Common myeloid progenitor, CD34-positive (primary cell): ENCODE measurements around the gene CCDC61.

Experiments used
- CTCF ChIA-PET: fragments of 350-600 bp; sonication (Branson Sonifier 250); formaldehyde crosslinking; loops from one replicate; lab custom pipeline; 2021; ENCODE audit warnings: antibody characterized with exemption; lab: Charles Lee
- POLR2A ChIA-PET: fragments of 350-600 bp; sonication (Branson Sonifier 250); formaldehyde crosslinking; loops from one replicate; lab custom pipeline; 2021; ENCODE audit warnings: antibody characterized with exemption; lab: Charles Lee
- DNase-seq, 3 donors: peaks; one replicate each; pipeline versions ENCODE4 v3.0.0 to v3.0.0-alpha.2; 2013
- H3K27ac ChIP-seq, 2 experiments: 1 replicate in 1 of 2; 2 replicates in 1 of 2; pipeline ENCODE4 v1.7.0; 2013; ENCODE audit warnings: inconsistent platforms in 2 of 2, low read length in 2 of 2, mild to moderate bottlenecking in 2 of 2, low read depth in 1 of 2, moderate library complexity in 1 of 2; ENCODE audit not compliant: severe bottlenecking in 2 of 2, insufficient read depth in 1 of 2, poor library complexity in 1 of 2
- H3K27me3 ChIP-seq, 5 experiments: replicated peaks in 2 of 5; 1 replicate in 3 of 5; 2 replicates in 2 of 5; pipeline versions ENCODE4 v1.6.1 to v1.7.0; 2013; ENCODE audit warnings: low read length in 4 of 5, mild to moderate bottlenecking in 2 of 5, moderate library complexity in 2 of 5, inconsistent platforms in 1 of 5; ENCODE audit not compliant: insufficient read depth in 5 of 5, control insufficient read depth in 4 of 5
- H3K36me3 ChIP-seq, 4 experiments: 1 replicate in 2 of 4; 2 replicates in 2 of 4; pipeline versions ENCODE4 v1.6.1 to v1.7.0; 2013; ENCODE audit warnings: low read length in 3 of 4, control low read depth in 1 of 4, mild to moderate bottlenecking in 1 of 4; ENCODE audit not compliant: control insufficient read depth in 4 of 4, insufficient read depth in 4 of 4
- H3K4me1 ChIP-seq, 4 experiments: 1 replicate in 3 of 4; 2 replicates in 1 of 4; pipeline versions ENCODE4 v1.6.1 to v1.7.1; 2013; ENCODE audit warnings: low read length in 3 of 4, mild to moderate bottlenecking in 3 of 4, control low read depth in 1 of 4, inconsistent platforms in 1 of 4, moderate library complexity in 1 of 4; ENCODE audit not compliant: control insufficient read depth in 4 of 4, insufficient read depth in 4 of 4; ENCODE audit errors: control extremely low read depth in 1 of 4
- H3K4me3 ChIP-seq, 7 experiments: 1 replicate in 4 of 7; 2 replicates in 3 of 7; pipeline versions ENCODE4 v1.5.1 to v1.7.0; 2013; ENCODE audit warnings: mild to moderate bottlenecking in 7 of 7, low read length in 6 of 7, moderate library complexity in 6 of 7, inconsistent platforms in 2 of 7, low read depth in 2 of 7, control low read depth in 1 of 7; ENCODE audit not compliant: insufficient read depth in 4 of 7, control insufficient read depth in 1 of 7; ENCODE audit errors: extremely low read depth in 1 of 7
- H3K9me3 ChIP-seq, 5 experiments: 1 replicate in 4 of 5; 2 replicates in 1 of 5; pipeline versions ENCODE4 v1.6.1 to v1.7.1; 2013; ENCODE audit warnings: low read length in 4 of 5, mild to moderate bottlenecking in 2 of 5, inconsistent platforms in 1 of 5, low read depth in 1 of 5, moderate library complexity in 1 of 5; ENCODE audit not compliant: control insufficient read depth in 4 of 5, insufficient read depth in 2 of 5; ENCODE audit errors: control extremely low read depth in 1 of 5
- WGBS: methylation state at CpG from one replicate; pipeline ENCODE4 v1.1.5; 2013; ENCODE audit not compliant: insufficient coverage; 5-methylcytosine and 5-hydroxymethylcytosine counted together

The CCDC61 gene

DNA sequence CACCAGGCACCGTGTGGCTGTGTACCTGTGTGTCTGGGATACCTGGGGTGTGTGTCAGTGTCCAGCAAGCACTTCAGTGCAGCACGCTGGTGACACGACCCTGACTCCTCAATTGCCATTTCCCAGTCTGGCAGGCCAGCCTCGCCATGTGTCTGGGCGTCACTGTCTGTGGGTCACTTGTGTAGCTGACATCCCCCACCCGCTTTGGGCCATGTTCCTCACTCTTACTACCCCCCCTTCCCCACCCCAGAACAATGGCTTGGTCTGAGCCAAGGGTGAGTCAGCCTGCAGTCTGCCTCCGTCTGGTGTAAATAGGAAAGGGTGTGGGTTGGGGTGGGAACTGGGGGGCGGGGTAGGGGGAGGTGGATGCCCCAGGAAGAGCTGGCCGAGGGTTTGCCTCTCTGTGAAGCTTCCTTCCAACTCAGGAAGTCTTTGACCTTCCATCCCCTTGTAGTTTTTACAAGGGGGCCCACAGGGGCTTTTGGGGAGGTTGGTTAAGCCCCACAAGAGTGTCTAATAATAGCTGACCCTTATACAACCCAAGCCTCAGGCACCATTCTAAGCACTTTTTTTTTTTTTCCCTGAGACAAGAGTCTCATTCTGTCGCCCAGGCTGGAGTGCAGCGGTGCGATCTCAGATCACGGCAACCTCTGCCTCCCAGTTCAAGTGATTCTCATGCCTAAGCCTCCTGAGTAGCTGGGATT, 39.2 kb upstream of the CCDC61 start:
- H3K36me3 ChIP-seq = no peaks in the 10 kb centered on the region
- peak in 2 of 3 donors; percentile 31 to 49 for DNase-seq
- H3K9me3 ChIP-seq = peaks cover 0 to 2% (median 0%) of the 10 kb centered on the region in 5 experiments
- H3K4me3 ChIP-seq = no peak overlapping the region
- H3K4me1 ChIP-seq = peaks cover 0 to 10% (median 7%) of the 10 kb centered on the region in 4 experiments
- peaks cover 3 to 66% (median 6%) of the 10 kb centered on the region in 5 experiments for H3K27me3 ChIP-seq
- POLR2A ChIA-PET = interaction anchor here (0.5 kb wide), 1 partner anchor 51 kb away, joined by 7 read pairs; no protein-coding TSS in a partner anchor
- no peak overlapping the region for H3K27ac ChIP-seq
- 20% methylated on average over 6 of the region's 13 CpGs for WGBS
- CTCF ChIA-PET = no interaction called here

- peaks cover 0 to 2% (median 0%) of the 10 kb centered on the region in 4 experiments for H3K4me1 ChIP-seq
- no peaks in the 10 kb centered on the region for H3K36me3 ChIP-seq
- peaks cover 0 to 68% (median 6%) of the 10 kb centered on the region in 5 experiments for H3K27me3 ChIP-seq
- H3K4me3 ChIP-seq = no peak overlapping the region
- CTCF ChIA-PET = no interaction called here
- POLR2A ChIA-PET = no interaction called here
- 88% methylated on average over 6 of the region's 6 CpGs for WGBS
- H3K27ac ChIP-seq = no peak overlapping the region
- H3K9me3 ChIP-seq = peaks cover 0 to 2% (median 0%) of the 10 kb centered on the region in 5 experiments
- no peak for DNase-seq
These were observed 36.9 kb upstream of the CCDC61 start for GRCh38 chr19:45958320-45958719.

DNA sequence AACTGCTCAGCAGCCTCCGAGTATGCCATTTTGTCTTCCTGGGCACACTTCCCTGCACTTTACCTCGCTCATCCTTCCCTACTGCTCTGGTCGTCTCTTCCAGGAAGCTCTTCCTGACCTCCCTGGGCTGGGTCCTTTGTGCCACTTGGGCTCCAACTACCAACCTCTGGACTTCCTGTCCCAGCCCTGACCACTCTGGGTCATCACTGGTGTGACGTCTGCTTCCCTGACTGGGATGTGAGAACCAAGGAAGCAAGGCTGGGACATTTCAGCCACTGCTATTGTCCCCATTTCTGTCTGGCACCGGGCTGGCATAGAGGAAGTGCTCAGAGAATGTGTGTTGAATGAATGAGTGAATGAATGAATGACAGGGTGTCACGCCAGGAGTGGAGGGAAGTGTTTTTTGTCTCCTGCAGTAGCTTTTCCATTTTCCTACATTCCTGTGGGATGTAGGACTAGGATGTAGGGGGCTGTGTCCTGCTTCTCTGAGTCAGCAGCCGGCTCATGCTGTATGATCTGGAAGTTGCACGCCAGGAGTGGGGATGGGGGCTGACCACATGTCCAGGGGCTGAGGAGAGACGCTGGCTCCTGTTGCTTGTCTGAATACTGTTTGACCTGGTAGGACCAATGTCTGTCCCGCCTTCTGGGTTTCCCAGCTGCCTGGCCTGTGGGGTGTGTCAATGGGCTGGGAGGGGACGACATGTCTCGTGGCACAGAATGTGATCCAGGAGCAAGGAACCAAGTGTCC, 36.3 kb upstream of the CCDC61 start:
- no peaks in the 10 kb centered on the region for H3K9me3 ChIP-seq
- 76% methylated on average over 10 of the region's 12 CpGs for WGBS
- ChIA-PET CTCF (interaction anchor here (0.9 kb wide), 1 partner anchor 10 kb away, joined by 3 read pairs; no protein-coding TSS in a partner anchor), POLR2A (no interaction called here)
- H3K4me1 ChIP-seq = peaks cover 0 to 1% (median 0%) of the 10 kb centered on the region in 4 experiments
- H3K27ac ChIP-seq = no peak overlapping the region
- H3K4me3 ChIP-seq = no peak overlapping the region
- no peak for DNase-seq
- no peaks in the 10 kb centered on the region for H3K36me3 ChIP-seq
- peaks cover 0 to 62% (median 6%) of the 10 kb centered on the region in 5 experiments for H3K27me3 ChIP-seq

DNA sequence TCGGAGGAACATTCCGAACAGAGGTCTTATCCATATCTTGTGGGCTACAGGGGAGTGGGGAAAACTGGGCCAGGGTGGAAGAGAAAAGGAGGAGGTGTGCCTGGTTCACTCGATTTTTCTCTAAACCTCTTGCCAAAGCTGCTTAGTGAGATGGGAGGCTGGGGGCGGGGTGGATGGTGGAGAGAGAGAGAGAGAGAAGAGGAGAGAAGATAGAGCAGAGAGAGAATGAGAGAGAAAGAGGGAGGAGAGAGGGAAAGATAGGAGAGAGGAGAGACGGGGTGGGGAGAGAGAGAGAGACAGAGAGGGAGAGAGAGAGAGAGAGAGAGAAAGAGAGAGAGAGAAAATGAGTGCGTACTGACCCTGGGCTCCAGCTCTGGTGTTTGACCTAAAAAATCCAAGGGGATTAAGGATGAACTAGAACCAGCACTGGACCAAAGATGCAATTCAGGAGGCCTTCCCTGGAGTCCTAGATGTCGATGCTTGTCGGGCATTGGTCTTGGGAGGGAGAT, 35.7 kb upstream of the CCDC61 start:
- Histone ChIP-seq H3K9me3 (no peaks in the 10 kb centered on the region), H3K4me1 (peaks cover 0 to 1% (median 0%) of the 10 kb centered on the region in 4 experiments), H3K36me3 (no peaks in the 10 kb centered on the region), H3K4me3 (no peak overlapping the region), H3K27me3 (peaks cover 0 to 58% (median 6%) of the 10 kb centered on the region in 5 experiments), H3K27ac (no peak overlapping the region)
- ChIA-PET CTCF (interaction anchor here (0.9 kb wide), 1 partner anchor 9 kb away, joined by 3 read pairs; no protein-coding TSS in a partner anchor), POLR2A (no interaction called here)
- no peak for DNase-seq
- WGBS = 82% methylated on average over 8 of the region's 8 CpGs

- POLR2A ChIA-PET = no interaction called here
- no peaks in the 10 kb centered on the region for H3K36me3 ChIP-seq
- WGBS = 21% methylated on average over 5 of the region's 19 CpGs
- CTCF ChIA-PET = no interaction called here
- no peak overlapping the region for H3K4me3 ChIP-seq
- H3K27ac ChIP-seq = no peak overlapping the region
- H3K9me3 ChIP-seq = no peaks in the 10 kb centered on the region
- H3K27me3 ChIP-seq = peaks cover under 1 to 58% (median 7%) of the 10 kb centered on the region in 5 experiments
- H3K4me1 ChIP-seq = peaks cover 0 to 1% (median 0%) of the 10 kb centered on the region in 4 experiments
- no peak for DNase-seq
These were observed 34.6 kb upstream of the CCDC61 start for GRCh38 chr19:45960595-45961235.

GRCh38 chr19:45962021-45962420, 33.2 kb upstream of the CCDC61 start:
- Histone ChIP-seq H3K27ac (no peak overlapping the region), H3K36me3 (no peaks in the 10 kb centered on the region), H3K4me1 (no peaks in the 10 kb centered on the region), H3K9me3 (no peaks in the 10 kb centered on the region), H3K27me3 (peaks cover 4 to 58% (median 12%) of the 10 kb centered on the region in 5 experiments), H3K4me3 (no peak overlapping the region)
- ChIA-PET POLR2A (no interaction called here), CTCF (interaction anchor here (1.2 kb wide), 1 partner anchor 10 kb away, joined by 5 read pairs; no protein-coding TSS in a partner anchor)
- WGBS = 91% methylated on average over 12 of the region's 15 CpGs
- no peak for DNase-seq
